ENCODE results near the gene SEC22C.

The SEC22C gene

GRCh38 chr3:42593635-42594034, 11.9 kb upstream of the SEC22C start:
- TF ChIP-seq, protein P1, sequence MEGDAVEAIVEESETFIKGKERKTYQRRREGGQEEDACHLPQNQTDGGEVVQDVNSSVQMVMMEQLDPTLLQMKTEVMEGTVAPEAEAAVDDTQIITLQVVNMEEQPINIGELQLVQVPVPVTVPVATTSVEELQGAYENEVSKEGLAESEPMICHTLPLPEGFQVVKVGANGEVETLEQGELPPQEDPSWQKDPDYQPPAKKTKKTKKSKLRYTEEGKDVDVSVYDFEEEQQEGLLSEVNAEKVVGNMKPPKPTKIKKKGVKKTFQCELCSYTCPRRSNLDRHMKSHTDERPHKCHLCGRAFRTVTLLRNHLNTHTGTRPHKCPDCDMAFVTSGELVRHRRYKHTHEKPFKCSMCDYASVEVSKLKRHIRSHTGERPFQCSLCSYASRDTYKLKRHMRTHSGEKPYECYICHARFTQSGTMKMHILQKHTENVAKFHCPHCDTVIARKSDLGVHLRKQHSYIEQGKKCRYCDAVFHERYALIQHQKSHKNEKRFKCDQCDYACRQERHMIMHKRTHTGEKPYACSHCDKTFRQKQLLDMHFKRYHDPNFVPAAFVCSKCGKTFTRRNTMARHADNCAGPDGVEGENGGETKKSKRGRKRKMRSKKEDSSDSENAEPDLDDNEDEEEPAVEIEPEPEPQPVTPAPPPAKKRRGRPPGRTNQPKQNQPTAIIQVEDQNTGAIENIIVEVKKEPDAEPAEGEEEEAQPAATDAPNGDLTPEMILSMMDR (conservative IDR thresholded peaks at IDR 0.05; ENCODE audit: low read depth, low read length), result no peak
- DNase-seq (ENCODE audit: low read depth), result no peak
- H3K4me3 ChIP-seq (ENCODE audit: low read length), result no peak overlapping the region

DNA sequence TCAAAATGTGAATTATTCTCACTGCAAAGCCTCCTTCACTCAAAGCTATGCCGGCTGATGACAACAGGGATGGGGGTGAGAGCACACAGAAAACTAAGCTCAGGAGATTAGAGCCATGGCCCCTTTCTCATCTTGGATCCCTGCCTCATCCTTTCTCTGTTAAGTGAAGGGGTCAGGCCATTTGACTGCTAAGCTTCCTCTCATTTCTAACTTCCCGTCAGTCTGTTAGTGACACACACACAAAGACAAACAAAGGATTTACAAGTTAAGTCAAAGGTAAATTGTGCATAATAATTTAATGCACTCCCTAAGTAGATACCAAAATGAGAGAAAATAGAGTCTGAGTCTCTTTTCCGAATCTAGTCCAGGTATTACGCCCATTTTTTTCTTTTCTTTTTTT, 10.0 kb upstream of the SEC22C start:
- DNase-seq (ENCODE audit: low read depth), result no peak
- TF ChIP-seq, protein P1 (conservative IDR thresholded peaks at IDR 0.05; ENCODE audit: low read depth, low read length), result no peak
- H3K4me3 ChIP-seq (ENCODE audit: low read length), result peak overlapping the region; percentile 74

DNA sequence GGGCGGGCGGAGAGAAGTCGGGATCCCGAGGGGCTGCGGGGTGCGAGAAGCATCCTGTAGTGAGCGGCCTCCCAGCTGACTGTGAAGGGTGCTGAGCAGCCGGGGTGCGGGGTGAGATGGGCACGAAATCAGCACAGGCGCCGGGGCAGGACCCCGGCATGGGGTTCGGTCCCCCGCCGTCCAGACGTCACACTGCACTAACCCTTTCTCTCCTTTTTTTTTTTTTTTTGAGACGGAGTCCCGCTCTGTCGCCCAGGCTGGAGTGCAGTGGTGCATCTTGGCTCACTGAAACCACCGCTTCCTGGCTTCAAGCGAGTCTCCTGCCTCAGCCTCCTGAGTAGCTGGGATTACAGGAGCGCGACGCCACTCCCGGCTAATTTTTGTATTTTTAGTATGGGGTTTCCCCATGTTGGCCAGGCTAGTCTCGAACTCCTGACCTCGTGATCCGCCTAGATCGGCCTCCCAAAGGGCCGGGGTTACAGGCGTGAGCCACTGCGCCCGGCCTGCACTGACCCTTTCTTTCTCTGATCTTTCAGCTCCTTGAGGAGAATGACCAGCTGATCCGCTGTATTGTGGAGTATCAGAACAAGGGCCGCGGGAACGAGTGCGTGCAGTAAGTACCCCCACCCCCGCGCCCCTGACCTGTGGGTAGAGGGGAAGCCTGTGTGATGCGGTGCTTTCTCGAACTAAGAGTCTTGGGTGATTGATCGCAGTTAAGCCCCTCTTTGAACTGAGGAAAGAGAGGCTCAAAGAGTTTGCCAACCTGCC, 9.4 kb upstream of the SEC22C start:
- DNase-seq (ENCODE audit: low read depth), result no peak
- TF ChIP-seq, protein P1 (conservative IDR thresholded peaks at IDR 0.05; ENCODE audit: low read depth, low read length), result no peak
- H3K4me3 ChIP-seq (ENCODE audit: low read length), result peak overlapping the region; percentile 74

DNA sequence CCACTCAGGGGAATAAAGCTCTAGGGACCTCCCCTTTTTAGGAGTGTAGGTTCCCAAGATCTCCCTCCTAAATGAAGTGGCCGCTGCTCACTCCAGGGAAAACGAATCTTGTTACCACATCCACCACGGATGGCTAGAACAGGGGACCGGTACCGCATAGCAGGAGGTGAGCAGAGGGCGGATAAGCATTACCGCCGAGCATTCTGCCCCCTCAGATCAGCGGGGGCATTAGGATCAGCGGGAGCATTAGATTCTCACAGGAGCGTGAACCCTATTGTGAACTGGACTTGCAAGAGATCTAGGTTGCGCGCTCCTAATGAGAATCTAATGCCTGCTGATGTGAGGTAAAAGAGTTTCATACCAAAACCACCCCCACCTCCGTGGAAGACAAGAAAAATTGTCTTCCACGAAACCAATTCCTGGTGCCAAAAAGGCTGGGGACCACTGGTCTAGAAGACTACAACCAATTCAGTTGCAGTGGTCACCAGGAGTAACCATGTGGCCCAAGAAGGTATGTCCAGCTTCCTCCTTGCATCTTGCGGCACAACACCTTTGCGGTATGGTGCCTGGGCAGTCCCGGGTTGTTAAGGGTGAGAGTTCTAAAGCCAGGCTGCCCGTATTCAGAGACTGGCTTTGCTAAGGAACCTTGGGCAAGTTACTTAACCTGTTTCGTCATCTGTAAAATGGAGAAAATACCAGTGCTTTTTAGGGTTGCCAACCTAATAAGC, 7.8 kb upstream of the SEC22C start:
- DNase-seq (ENCODE audit: low read depth), result no peak
- TF ChIP-seq, protein P1 (conservative IDR thresholded peaks at IDR 0.05; ENCODE audit: low read depth, low read length), result no peak
- H3K4me3 ChIP-seq (ENCODE audit: low read length), result peak overlapping the region; percentile 74

DNA sequence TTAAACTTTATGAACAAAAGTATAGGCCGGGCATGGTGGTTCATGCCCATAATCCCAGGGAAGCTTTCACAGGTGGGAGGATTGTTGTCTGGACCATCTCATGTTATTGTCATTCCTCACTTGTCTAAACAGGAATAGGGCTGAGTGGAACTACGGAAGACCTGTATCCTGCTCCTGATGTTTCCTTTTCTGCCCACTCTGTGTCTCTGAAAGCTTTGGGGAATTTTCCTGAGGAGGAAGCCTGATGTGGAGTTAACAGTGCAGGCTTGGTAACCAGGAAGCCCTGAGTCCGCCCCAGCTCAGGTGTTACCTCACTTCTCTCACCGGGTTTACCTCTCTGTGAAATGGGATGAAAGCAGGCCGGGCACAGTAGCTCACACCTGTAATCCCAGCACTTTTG, 6.9 kb upstream of the SEC22C start:
- no peak overlapping the region for H3K4me3 ChIP-seq (ENCODE audit: low read length)
- TF ChIP-seq, protein P1 (conservative IDR thresholded peaks at IDR 0.05; ENCODE audit: low read depth, low read length), result no peak
- no peak for DNase-seq (ENCODE audit: low read depth)

DNA sequence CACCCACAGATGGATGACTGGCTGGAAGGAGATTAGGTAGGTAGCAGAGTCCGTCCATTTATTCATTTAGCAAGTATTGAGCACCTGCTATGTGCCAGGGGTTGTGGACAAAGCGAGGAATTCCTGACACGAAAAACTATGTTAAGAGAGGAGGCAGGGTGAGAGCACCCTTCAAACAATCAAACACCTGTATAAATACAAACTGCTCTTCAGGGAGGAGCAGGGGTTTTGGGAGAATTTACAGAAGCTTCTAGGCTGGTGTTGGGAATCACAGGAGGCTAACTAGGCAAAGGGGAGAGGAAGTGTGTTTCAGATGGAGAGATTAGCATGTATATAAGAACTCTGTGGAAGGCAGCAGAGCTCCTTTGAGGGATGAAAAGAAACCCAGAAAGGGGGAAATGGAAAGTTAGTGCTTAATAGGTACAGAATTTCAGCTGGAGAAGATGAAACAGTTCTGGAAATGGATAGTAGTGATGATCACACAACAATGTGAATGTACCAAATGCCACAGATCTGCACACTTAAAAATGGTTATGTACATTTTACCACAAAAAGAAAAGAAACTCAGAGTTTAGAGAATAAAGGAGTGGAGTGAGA, 805 bp upstream of the SEC22C start:
- DNase-seq (ENCODE audit: low read depth), result no peak
- TF ChIP-seq, protein P1 (conservative IDR thresholded peaks at IDR 0.05; ENCODE audit: low read depth, low read length), result no peak
- peak overlapping the region; percentile 80 for H3K4me3 ChIP-seq (ENCODE audit: low read length)

Measured in retinal pigment epithelial cell (primary cell).